Stimulated activated CD8-positive, alpha-beta memory T cell treated with anti-CD3 and anti-CD28 coated beads, Interleukin-7, amount 100 ng/mL, for 24 hours (primary cell): ENCODE measurements around the gene SLC2A8.
A peak's percentile ranks its signal among the peaks of the same experiment; 100 is the strongest.

Experiments used
- DNase-seq: peaks from one replicate; pipeline ENCODE4 v3.0.0-alpha.2; 2020; ENCODE audit warnings: low read depth

SLC2A8 gene

GRCh38 chr9:127437497-127438264 lies 40.7 kb downstream of the SLC2A8 start:
- no peak for DNase-seq

- DNase-seq: no peak
Observed at GRCh38 chr9:127438394-127438793, 41.4 kb downstream of the SLC2A8 start.

GRCh38 chr9:127444283-127444920 lies 47.4 kb downstream of the SLC2A8 start:
- DNase-seq: no peak

- no peak for DNase-seq
Observed at GRCh38 chr9:127444921-127445850, 48.2 kb downstream of the SLC2A8 start.

GRCh38 chr9:127445851-127446712 lies 49.1 kb downstream of the SLC2A8 start:
- no peak for DNase-seq

GRCh38 chr9:127446713-127447415 lies 49.9 kb downstream of the SLC2A8 start:
- DNase-seq: no peak

- DNase-seq: no peak
Observed at GRCh38 chr9:127447416-127448111, 50.6 kb downstream of the SLC2A8 start.

GRCh38 chr9:127448112-127448805 lies 51.3 kb downstream of the SLC2A8 start:
- no peak for DNase-seq

- DNase-seq: no peak
Observed at GRCh38 chr9:127449332-127449966, 52.5 kb downstream of the SLC2A8 start.

GRCh38 chr9:127450243-127450760 lies 53.3 kb downstream of the SLC2A8 start:
- DNase-seq: no peak

- DNase-seq: peak; percentile 98
Observed at GRCh38 chr9:127450830-127451607, 54.0 kb downstream of the SLC2A8 start, which contains the start of the genes LRSAM1 and RPL12. LRSAM1 (plus strand) TSS chr9:127451510; CDS start chr9:127454528, 3,018 bp downstream. RPL12 (minus strand) TSS chr9:127451406; CDS start chr9:127451317, 89 bp downstream.

- no peak for DNase-seq
Observed at GRCh38 chr9:127451608-127451857, 54.6 kb downstream of the SLC2A8 start.

- DNase-seq: peak; percentile 25
Observed at GRCh38 chr9:127451858-127452656, 55.1 kb downstream of the SLC2A8 start.

- DNase-seq: no peak
Observed at GRCh38 chr9:127452691-127453090, 55.7 kb downstream of the SLC2A8 start.

- DNase-seq: no peak
Observed at GRCh38 chr9:127455324-127455992, 58.5 kb downstream of the SLC2A8 start.

- no peak for DNase-seq
Observed at GRCh38 chr9:127457191-127457878, 60.4 kb downstream of the SLC2A8 start.
